K562 (cell line): ENCODE measurements around the gene HAT1. TPM values are rescaled to one million over a fixed set of nuclear protein-coding genes. Genes with fewer than 3 reads are reported as not detected.

Experiments used
- BRCA1 ChIP-seq, 2 experiments: fragments of 450-650 bp in 1 of 2; sonication (generic) in 1 of 2; formaldehyde crosslinking in 1 of 2; IDR thresholded peaks; 2 replicates each; pipeline versions ENCODE4 v1.5.0 to v1.6.1; 2017 to 2020; ENCODE audit warnings: mild to moderate bottlenecking in 1 of 2, missing genetic modification reagents in 1 of 2
- ELK1 ChIP-seq: sonication (generic); formaldehyde crosslinking; IDR thresholded peaks from 2 replicates; pipeline ENCODE4 v1.8.1; 2022; ENCODE audit warnings: missing genetic modification reagents
- ELK3 ChIP-seq: fragments of 450-650 bp; formaldehyde crosslinking; IDR thresholded peaks from 2 replicates; pipeline ENCODE4 v1.4.0; 2020; ENCODE audit warnings: mild to moderate bottlenecking
- ESRRB ChIP-seq: fragments of 250-450 bp; sonication (Bioruptor Pico); IDR thresholded peaks from 2 replicates; pipeline ENCODE4 v1.5.0; 2020; ENCODE audit warnings: mild to moderate bottlenecking, moderate library complexity, borderline replicate concordance
- ETS2 ChIP-seq: IDR thresholded peaks from 2 replicates; pipeline ENCODE4 v1.6.1; 2016; ENCODE audit warnings: borderline replicate concordance, missing genetic modification characterization, mild to moderate bottlenecking, moderate library complexity, missing compliant biosample characterization; ENCODE audit not compliant: poor library complexity, severe bottlenecking
- GABPB2 ChIP-seq: fragments of 250-450 bp; sonication (Bioruptor Pico); conservative IDR thresholded peaks from 2 replicates; pipeline ENCODE4 v1.5.1; 2021; ENCODE audit warnings: mild to moderate bottlenecking
- GATAD2A ChIP-seq: fragments of 450-650 bp; IDR thresholded peaks from 2 replicates; pipeline ENCODE4 v1.6.1; 2017
- HDAC1 ChIP-seq, 2 experiments: fragments of 450-650 bp; IDR thresholded peaks; 2 replicates each; pipeline ENCODE4 v1.6.1; 2016 to 2017; ENCODE audit warnings: inconsistent platforms in 1 of 2, mild to moderate bottlenecking in 1 of 2, moderate library complexity in 1 of 2
- HDAC6 ChIP-seq: IDR thresholded peaks from 2 replicates; pipeline ENCODE4 v1.6.1; 2012; ENCODE audit warnings: low read depth, mild to moderate bottlenecking, control low read depth, inconsistent platforms, low read length, moderate library complexity
- IFI16 ChIP-seq: fragments of 250-450 bp; sonication (Bioruptor Pico); IDR thresholded peaks from 2 replicates; pipeline ENCODE4 v2.1.2; 2022; ENCODE audit warnings: mild to moderate bottlenecking, inconsistent platforms
- PBX2 ChIP-seq, 2 experiments: IDR thresholded peaks in 1 of 2; conservative IDR thresholded peaks in 1 of 2; 2 replicates each; pipeline ENCODE4 v1.6.1; 2016; ENCODE audit warnings: low read depth in 2 of 2, mild to moderate bottlenecking in 1 of 2, missing compliant biosample characterization in 1 of 2, missing genetic modification characterization in 1 of 2, moderate library complexity in 1 of 2
- PURB ChIP-seq: sonication (generic); formaldehyde crosslinking; IDR thresholded peaks from 2 replicates; pipeline ENCODE4 v1.9.0; 2021; ENCODE audit warnings: low read depth, mild to moderate bottlenecking, missing genetic modification reagents
- ZBTB26 ChIP-seq: fragments of 450-650 bp; formaldehyde crosslinking; IDR thresholded peaks from 2 replicates; pipeline ENCODE4 v1.4.0; 2022; ENCODE audit warnings: missing genetic modification characterization
- ZBTB34 ChIP-seq: fragments of 250-450 bp; sonication (Bioruptor Pico); IDR thresholded peaks from 2 replicates; pipeline ENCODE4 v1.8.0; 2021; ENCODE audit warnings: mild to moderate bottlenecking, moderate library complexity
- ZFP1 ChIP-seq: fragments of 450-650 bp; formaldehyde crosslinking; IDR thresholded peaks from 2 replicates; pipeline ENCODE4 v1.4.0; 2020; ENCODE audit warnings: mild to moderate bottlenecking, mixed read lengths
- ZNF239 ChIP-seq: fragments of 250-450 bp; sonication (Bioruptor Pico); IDR thresholded peaks from 2 replicates; pipeline ENCODE4 v1.4.0; 2020; ENCODE audit warnings: mild to moderate bottlenecking
- ZNF311 ChIP-seq: fragments of 250-450 bp; sonication (Bioruptor Pico); IDR thresholded peaks from 2 replicates; pipeline ENCODE4 v1.4.0; 2020; ENCODE audit warnings: mild to moderate bottlenecking, moderate library complexity
- ZNF41 ChIP-seq: fragments of 250-450 bp; sonication (Bioruptor Pico); conservative IDR thresholded peaks from 2 replicates; pipeline ENCODE4 v1.4.0; 2020; ENCODE audit warnings: mild to moderate bottlenecking
- ZNF830 ChIP-seq: fragments of 250-450 bp; sonication (Bioruptor Pico); IDR thresholded peaks from 2 replicates; pipeline ENCODE4 v1.5.0; 2021; ENCODE audit warnings: mild to moderate bottlenecking
- ZSCAN32 ChIP-seq: fragments of 450-650 bp; formaldehyde crosslinking; IDR thresholded peaks from 2 replicates; pipeline ENCODE4 v1.4.0; 2020; ENCODE audit warnings: mild to moderate bottlenecking, moderate library complexity
- polyA plus RNA-seq, 8 experiments: library from polyadenylated mRNA; depleted of rRNA in 4 of 8; stranded (reverse) in 5 of 8; unstranded in 3 of 8; fragments of >200 nt; fragmentation: Nextera tagmentation in 2 of 8; fragmentation: Illumina TruSeq in 1 of 8; extraction: Ambion mirVana in 2 of 8; extraction: Trizol in 1 of 8; gene quantifications; 2 replicates each; pipeline versions ENCODE4 v1.2.1 to v1.2.3, GENCODE V29; 2011 to 2014; ENCODE audit warnings: inconsistent platforms in 1 of 8, missing spikeins in 1 of 8
- total RNA-seq, 7 experiments: library from RNA; depleted of rRNA in 6 of 7; stranded (reverse); fragments of >200 nt in 6 of 7; fragmentation: Illumina TruSeq in 2 of 7; extraction: Trizol in 2 of 7; gene quantifications; 2 replicates each; pipeline versions ENCODE4 v1.2.1 to v1.2.3, GENCODE V29; 2011 to 2021; ENCODE audit warnings: low replicate concordance in 1 of 7

HAT1 gene
- total and polyA plus RNA-seq, 9 of the 15 experiments (the other 6 are each of a cell fraction or from before 2014, with no cell fraction given), result 125 to 384 (median 244) TPM

DNA sequence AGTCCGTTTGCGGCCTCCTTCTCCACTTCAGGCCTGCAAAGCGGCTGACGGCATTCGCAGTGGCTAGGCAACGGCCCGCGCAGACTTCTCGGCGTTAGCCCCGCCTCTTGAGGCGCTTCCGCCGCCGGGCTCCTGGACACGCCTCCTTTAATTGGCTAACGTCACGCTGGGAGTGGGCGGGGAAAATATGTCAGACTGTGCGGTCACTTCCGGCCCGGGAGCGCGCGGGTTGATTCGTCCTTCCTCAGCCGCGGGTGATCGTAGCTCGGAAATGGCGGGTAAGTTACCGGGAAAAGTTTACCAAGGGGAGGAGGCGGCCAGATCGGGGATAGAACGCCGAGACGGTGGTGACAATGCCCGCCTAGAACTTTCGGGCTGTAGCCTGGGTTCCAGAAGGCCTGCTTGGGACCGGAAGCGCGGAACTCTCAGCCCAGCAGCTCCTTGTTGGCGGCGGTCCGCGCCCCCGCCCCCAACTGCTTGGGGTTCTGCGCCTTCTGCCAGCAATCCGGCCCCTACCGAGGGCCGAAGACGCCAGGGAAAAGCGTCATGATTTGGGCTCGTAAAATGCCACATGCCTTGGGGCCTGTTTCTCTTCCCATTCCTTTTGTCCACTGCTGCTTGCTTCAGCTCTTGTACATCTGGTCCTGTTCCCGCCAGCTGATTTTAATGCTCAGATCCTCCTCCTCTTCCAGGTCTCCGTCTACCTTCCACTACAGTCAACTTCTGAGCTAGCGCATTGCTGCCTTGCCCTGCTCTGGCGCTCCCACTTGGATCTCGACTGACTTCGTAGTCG lies at the start of gene HAT1 (continued):
- no peak for TF ChIP-seq PBX2 (CRISPR knock-in tag; IDR thresholded peaks at IDR 0.05; ENCODE audit: low read depth)
- no peak for TF ChIP-seq PBX2 (tag; conservative IDR thresholded peaks at IDR 0.05; ENCODE audit: low read depth)
- no peak for TF ChIP-seq ETS2 (tag)
- no peak for TF ChIP-seq ZNF311 (CRISPR knock-in tag)
- no peak for TF ChIP-seq ESRRB (CRISPR knock-in tag)
- TF ChIP-seq ELK3 (CRISPR knock-in tag), result no peak
- no peak for TF ChIP-seq ZNF830 (CRISPR knock-in tag)
- TF ChIP-seq ZFP1, result no peak
- TF ChIP-seq ZNF41 (CRISPR knock-in tag), result no peak
- TF ChIP-seq HDAC6, result no peak
- TF ChIP-seq ZNF239, result no peak
- TF ChIP-seq HDAC1 (IDR thresholded peaks at IDR 0.05), result peak in 1 of 2 experiments; percentile 93; a peak in 2 of 4 replicates
- no peak for TF ChIP-seq GABPB2 (CRISPR knock-in tag)
- no peak for TF ChIP-seq ZBTB34 (CRISPR knock-in tag)
- TF ChIP-seq ZSCAN32 (CRISPR knock-in tag), result no peak
- TF ChIP-seq ELK1, result no peak
- TF ChIP-seq IFI16 (CRISPR knock-in tag), result no peak
- TF ChIP-seq GATAD2A, result no peak
- TF ChIP-seq BRCA1 (IDR thresholded peaks at IDR 0.05), result no peak
- TF ChIP-seq BRCA1 (CRISPR knock-in tag; IDR thresholded peaks at IDR 0.05), result no peak
- no peak for TF ChIP-seq PURB (CRISPR knock-in tag)
- 0 out of 2 replicates have a peak, but pooled peaks have one; percentile 63 for TF ChIP-seq ZBTB26
